ENCODE results near the gene PYGL.
"Not testable (repeated sequence)": the region's sequence is repeated elsewhere in the genome, so short reads cannot be mapped to it uniquely, and the experiment has no call there.

PYGL gene

DNA sequence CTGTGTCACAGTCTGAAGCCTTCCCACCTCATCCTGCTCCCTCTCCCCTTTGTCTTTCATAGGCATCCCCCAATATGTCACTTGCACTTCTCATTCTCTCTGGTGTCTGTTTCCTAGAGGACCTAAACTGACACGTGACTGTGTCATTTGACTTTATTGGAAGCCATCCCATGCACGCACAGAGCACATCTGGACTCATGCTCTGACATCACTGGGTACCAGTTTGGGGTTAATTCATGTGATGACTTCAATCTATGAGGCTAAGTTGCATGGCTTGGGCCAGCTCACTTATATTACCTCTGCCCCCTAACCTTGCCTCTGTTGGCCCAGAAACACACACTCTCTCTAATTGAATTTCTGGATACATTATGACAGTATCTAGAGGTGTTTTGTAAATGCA is 21.5 kb downstream of the PYGL start:
- no peak overlapping the region for H3K4me3 Mint-ChIP-seq
- H3K4me1 Mint-ChIP-seq = no peaks in the 10 kb centered on the region
- no peak for ATAC-seq
- no peaks in the 10 kb centered on the region for H3K9me3 Mint-ChIP-seq
- H3K36me3 Mint-ChIP-seq = no peaks in the 10 kb centered on the region
- H3K27me3 Mint-ChIP-seq = peaks cover 17% of the 10 kb centered on the region
- H3K27ac Mint-ChIP-seq = no peak overlapping the region

DNA sequence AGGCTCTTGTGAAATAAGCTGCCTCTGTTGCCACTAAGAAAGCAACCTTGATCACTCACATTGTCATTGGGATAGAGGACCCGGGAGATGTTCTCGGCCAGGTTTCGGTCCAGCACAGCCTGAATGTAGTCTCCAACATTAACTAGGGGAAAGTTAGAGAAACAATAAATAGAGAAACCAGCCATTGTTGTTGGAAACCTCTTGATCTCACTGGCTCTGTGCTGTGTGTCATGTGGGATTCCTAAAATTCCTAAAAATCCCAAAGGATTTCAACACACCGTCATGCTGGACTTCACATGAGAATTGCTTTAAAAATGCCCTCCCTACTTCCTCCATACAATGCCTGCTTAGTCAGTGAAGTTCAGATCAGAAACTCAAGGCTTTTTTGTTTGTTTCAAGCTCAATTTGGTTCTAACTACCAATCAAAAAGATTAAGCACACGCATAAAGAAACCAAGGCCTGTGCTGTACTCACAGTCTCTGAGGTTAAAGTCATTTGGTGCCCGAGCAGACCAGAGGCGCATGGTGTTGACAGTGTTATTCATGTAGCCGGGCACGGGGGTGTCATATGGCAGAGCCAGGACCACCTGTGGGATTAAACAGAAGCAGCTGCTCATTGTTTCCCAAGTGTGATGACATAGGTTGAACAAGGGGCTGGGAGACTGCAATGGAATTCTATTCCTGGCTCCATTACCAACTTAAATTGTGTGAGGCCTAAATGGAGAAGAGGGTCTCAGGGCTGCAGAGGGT is 23.6 kb downstream of the PYGL start:
- no peak for ATAC-seq
- Mint-ChIP-seq H3K27ac (no peak overlapping the region), H3K4me3 (no peak overlapping the region), H3K36me3 (no peaks in the 10 kb centered on the region), H3K27me3 (peaks cover 19% of the 10 kb centered on the region), H3K9me3 (no peaks in the 10 kb centered on the region), H3K4me1 (no peaks in the 10 kb centered on the region)

DNA sequence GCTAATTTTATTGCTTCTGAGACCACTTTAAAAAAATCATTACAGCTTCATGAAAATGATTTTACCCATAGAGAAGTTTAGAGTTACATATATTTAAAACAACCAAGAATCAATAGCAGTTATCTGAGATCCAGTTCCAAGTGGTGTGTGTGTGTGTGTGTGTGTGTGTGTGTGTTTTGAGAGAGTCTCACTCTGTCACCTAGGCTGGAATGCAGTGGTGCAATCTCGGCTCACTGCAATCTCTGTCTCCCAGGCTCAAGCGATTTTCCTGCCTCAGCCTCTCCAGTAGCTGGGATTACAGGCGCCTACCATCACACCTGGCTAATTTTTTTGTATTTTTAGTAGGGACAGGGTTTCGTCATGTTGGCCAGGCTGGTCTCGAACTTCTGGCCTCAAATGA is 24.8 kb downstream of the PYGL start:
- H3K4me1 Mint-ChIP-seq, H3K27ac Mint-ChIP-seq, H3K36me3 Mint-ChIP-seq, H3K9me3 Mint-ChIP-seq, H3K4me3 Mint-ChIP-seq, ATAC-seq: not testable (repeated sequence)
- H3K27me3 Mint-ChIP-seq = peaks cover 18% of the 10 kb centered on the region

DNA sequence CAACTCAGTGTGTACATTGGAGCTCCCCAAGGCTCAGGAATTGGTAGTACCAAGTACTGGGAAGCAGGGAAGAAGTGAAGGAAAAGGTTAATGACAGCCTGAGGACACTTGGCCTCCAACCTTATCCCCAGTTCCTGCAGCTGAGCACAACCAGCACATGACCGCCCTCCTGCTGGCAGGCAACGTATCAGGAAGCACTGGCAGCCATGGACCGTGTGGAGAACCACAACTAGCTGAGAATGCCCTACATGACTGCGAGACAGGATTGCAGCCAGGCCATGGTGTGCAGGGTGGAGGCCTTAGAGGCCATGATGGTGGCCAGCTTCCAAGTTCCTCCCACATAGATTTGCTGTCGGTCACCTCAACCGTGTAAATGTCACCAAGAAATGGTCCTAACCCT is 26.8 kb downstream of the PYGL start:
- no peak overlapping the region for H3K4me3 Mint-ChIP-seq
- no peak overlapping the region for H3K27ac Mint-ChIP-seq
- H3K4me1 Mint-ChIP-seq = no peaks in the 10 kb centered on the region
- H3K9me3 Mint-ChIP-seq = no peaks in the 10 kb centered on the region
- no peak for ATAC-seq
- peaks cover 12% of the 10 kb centered on the region for H3K27me3 Mint-ChIP-seq
- H3K36me3 Mint-ChIP-seq = no peaks in the 10 kb centered on the region

DNA sequence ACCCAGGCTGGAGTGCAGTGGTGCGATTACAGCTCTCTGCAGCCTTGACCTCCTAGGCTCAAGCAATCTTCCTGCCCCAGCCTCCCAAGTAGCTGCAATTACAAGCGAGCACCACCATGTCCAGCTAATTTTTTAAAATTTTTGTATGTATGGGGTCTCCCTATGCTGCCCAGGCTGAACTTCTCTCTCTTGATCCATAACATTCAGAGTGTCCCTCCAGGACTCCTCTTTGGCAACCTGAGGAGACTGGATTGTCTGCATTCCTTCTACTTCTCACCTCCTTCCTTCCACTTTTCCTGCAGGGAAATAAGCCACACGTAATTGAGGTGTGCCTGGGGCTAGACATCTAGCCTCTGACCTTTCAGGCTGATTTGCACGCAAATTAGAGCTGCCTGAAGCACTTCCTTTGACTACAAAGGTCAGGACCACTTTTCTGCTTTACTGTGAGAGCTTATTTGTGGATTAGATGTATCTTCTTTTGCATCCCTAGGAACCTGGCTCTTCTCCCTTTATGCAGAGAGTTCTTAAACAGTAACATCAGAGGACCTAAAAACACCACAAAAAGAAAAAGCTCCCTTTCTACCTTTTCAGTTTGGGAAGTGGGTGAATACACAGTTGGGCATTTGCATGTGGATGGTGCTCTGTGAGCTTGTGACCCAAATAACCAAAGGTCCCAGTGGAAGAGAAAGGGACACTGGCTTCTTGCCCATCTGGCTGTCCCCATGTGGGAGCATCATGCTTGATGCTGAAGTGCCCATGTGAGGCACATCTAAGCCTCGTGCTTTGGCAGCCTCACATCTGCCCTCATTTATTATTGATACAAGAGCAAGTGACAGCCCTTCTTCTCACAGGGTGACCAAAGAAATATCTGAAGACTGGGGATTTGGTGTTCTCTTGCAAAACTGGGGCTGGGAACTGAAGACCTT is 33.5 kb downstream of the PYGL start:
- H3K9me3 Mint-ChIP-seq = no peaks in the 10 kb centered on the region
- H3K27ac Mint-ChIP-seq = no peak overlapping the region
- peaks cover 23% of the 10 kb centered on the region for H3K27me3 Mint-ChIP-seq
- no peak overlapping the region for H3K4me3 Mint-ChIP-seq
- no peaks in the 10 kb centered on the region for H3K36me3 Mint-ChIP-seq
- H3K4me1 Mint-ChIP-seq = no peaks in the 10 kb centered on the region
- peak; percentile 20 for ATAC-seq

DNA sequence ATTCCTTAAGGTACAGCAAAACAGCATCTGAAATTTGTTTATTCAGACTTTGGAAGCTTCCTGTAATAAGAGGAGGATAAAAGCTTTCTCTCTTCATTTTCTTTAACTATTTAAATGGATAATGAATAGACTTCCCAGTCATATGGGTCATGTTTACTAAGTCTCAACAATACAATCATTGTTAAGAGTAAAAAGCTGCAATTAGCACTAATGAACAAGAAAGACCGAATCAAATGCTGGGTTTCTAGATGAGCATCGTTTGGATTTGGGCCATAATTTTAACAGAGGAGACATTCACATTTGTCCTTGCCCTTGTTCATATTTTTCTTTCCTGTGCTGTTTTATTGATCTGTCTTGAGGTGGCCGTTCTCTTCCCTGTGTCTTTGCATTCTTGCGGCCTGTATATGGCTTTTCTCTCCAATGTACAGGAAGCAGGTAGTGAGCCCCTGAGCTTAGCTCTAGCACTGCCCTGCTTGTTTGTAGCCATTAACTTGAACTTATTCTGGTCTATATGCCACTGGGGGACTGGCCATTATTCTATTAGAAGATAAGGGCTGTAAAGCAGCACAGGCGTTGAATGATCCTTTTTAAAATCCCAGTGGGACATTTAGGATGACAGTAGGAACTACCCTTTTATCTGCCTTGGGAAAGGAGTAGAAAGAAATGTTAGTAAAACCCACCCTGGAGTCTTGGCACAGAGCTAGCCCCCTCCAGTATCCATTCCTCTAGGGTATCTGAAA is 37.8 kb downstream of the PYGL start:
- H3K27me3 Mint-ChIP-seq = peaks cover 18% of the 10 kb centered on the region
- peaks cover 4% of the 10 kb centered on the region for H3K9me3 Mint-ChIP-seq
- H3K36me3 Mint-ChIP-seq = no peaks in the 10 kb centered on the region
- H3K4me1 Mint-ChIP-seq = no peaks in the 10 kb centered on the region
- no peak overlapping the region for H3K27ac Mint-ChIP-seq
- ATAC-seq = no peak
- H3K4me3 Mint-ChIP-seq = no peak overlapping the region

DNA sequence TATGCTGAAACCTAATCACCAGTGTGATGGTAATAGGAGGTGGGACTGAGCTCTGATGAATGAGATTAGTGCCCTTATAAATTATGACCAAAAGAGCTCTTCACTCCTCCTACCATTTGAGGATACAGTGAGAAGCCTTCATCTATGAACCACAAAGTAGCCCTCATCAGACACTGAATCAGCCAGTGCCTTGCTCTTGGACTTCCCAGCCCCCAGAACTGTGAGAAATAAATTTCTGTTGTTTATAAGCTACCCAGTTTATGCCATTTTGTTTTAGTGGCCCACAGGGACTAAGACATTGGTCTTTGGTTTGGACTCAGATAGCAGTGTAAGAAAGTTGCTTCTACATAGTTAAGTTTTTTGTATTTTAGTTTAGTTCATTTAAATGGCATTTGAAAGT is 39.6 kb downstream of the PYGL start:
- peaks cover 7% of the 10 kb centered on the region for H3K4me1 Mint-ChIP-seq
- H3K27me3 Mint-ChIP-seq = peaks cover 4% of the 10 kb centered on the region
- no peak for ATAC-seq
- H3K4me3 Mint-ChIP-seq = no peak overlapping the region
- peaks cover 4% of the 10 kb centered on the region for H3K9me3 Mint-ChIP-seq
- H3K27ac Mint-ChIP-seq = no peak overlapping the region
- H3K36me3 Mint-ChIP-seq = no peaks in the 10 kb centered on the region

DNA sequence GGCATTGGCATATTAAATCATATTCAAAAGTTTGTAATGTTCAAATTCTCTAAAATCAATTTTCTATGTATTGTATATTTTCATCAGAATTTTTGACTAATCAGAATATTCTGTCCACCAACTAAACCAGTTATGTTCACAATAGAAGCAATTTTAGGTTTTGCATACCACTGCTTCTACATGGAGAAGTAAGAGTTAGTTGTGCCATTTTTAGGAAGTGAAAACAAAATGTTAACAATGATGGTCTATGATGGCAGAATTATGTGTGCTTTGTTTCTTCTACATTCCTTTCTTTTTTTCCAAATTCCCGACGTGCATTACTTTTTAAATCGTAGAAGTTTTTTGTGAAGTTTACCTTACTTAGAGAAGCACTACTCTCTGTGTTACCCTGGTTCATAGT is 42.9 kb downstream of the PYGL start:
- Mint-ChIP-seq H3K27me3 (peaks cover 16% of the 10 kb centered on the region), H3K4me1 (peaks cover 7% of the 10 kb centered on the region), H3K9me3 (peaks cover 4% of the 10 kb centered on the region), H3K36me3 (no peaks in the 10 kb centered on the region), H3K4me3 (no peak overlapping the region), H3K27ac (no peak overlapping the region)
- no peak for ATAC-seq

DNA sequence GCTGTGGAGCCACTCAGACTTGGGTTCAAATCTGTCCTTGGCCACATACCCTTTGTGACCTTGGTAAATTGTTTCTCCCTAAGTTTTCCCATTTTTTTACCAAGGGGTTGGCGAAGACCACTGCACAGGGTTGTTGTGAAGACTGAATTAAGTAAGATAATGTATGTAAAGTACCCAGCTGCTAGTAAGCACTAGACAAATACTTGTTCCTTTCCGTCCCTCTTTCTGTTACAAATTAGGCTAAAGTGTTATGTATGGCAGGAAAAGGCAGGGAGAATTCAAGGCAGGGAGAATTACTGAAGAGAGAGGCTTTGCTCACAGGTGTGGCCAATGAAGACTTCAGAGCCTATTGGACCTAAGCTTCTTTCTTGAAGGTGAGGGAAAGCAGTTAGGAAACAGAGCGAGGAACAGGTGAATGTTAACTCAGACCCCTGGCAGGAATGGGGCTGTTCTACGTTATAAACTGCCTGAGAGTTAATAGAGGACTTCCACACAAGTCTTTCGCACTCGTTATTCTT is 46.6 kb downstream of the PYGL start:
- no peak overlapping the region for H3K27ac Mint-ChIP-seq

DNA sequence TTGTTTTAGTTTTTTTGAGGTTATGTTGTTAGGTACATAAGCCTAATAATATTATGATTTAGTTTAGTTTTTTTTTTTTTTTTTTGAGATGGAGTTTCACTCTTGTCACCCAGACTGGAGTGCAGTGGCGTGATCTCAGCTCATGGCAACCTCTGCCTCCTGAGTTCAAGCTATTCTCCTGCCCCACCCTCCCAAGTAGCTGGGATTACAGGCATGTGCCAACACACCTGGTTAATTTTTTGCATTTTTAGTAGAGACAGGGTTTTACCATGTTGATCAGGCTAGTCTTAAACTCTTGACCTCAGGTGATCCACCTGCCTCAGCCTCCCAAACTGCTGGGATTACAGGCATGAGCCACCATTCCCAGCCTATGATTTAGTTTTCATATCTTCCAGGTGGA is 47.3 kb downstream of the PYGL start:
- not testable (repeated sequence) for H3K4me1 Mint-ChIP-seq, ATAC-seq, H3K36me3 Mint-ChIP-seq, H3K4me3 Mint-ChIP-seq, H3K27ac Mint-ChIP-seq, H3K9me3 Mint-ChIP-seq
- peaks cover 44% of the 10 kb centered on the region for H3K27me3 Mint-ChIP-seq

More for the DNA sequence above, 46.6 kb downstream of the PYGL start:
- H3K4me3 Mint-ChIP-seq = no peak overlapping the region
- no peaks in the 10 kb centered on the region for H3K9me3 Mint-ChIP-seq
- H3K27me3 Mint-ChIP-seq = peaks cover 44% of the 10 kb centered on the region
- peaks cover 7% of the 10 kb centered on the region for H3K4me1 Mint-ChIP-seq
- ATAC-seq = no peak
- no peaks in the 10 kb centered on the region for H3K36me3 Mint-ChIP-seq

DNA sequence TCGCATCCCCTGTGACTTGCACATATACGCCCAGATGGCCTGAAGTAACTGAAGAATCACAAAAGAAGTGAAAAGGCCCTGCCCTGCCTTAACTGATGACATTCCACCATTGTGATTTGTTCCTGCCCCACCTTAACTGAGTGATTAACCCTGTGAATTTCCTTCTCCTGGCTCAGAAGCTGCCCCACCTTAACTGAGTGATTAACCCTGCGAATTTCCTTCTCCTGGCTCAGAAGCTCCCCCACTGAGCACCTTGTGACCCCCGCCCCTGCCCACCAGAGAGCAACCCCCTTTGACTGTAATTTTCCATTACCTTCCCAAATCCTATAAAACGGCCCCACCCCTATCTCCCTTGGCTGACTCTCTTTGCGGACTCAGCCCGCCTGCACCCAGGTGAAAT is 47.9 kb downstream of the PYGL start:
- H3K4me3 Mint-ChIP-seq, H3K27ac Mint-ChIP-seq, ATAC-seq, H3K9me3 Mint-ChIP-seq, H3K36me3 Mint-ChIP-seq, H3K4me1 Mint-ChIP-seq: not testable (repeated sequence)
- H3K27me3 Mint-ChIP-seq = peaks cover 44% of the 10 kb centered on the region

DNA sequence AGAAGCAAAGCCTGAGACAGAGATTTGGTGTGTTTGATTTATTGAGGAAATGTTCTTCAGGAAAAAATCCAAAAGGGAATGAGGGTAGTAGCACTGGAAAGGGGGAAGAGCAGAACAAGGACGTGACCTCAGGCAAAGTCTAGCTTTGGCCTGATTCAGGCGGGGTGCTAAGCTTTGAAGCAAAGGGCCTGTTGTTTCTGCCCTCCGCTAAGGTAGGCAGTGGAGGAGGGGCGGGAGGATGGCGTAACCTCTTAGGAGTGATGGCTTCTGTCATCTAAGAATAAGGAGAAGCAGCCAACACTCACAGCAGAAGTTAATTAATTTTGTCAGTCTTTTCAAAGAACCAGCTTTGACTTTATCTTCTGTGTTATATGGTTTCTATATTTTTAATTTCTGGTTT is 52.0 kb downstream of the PYGL start:
- Mint-ChIP-seq H3K4me1 (no peaks in the 10 kb centered on the region), H3K36me3 (no peaks in the 10 kb centered on the region), H3K27me3 (peaks cover 29% of the 10 kb centered on the region), H3K4me3 (no peak overlapping the region), H3K9me3 (no peaks in the 10 kb centered on the region), H3K27ac (no peak overlapping the region)
- no peak for ATAC-seq

DNA sequence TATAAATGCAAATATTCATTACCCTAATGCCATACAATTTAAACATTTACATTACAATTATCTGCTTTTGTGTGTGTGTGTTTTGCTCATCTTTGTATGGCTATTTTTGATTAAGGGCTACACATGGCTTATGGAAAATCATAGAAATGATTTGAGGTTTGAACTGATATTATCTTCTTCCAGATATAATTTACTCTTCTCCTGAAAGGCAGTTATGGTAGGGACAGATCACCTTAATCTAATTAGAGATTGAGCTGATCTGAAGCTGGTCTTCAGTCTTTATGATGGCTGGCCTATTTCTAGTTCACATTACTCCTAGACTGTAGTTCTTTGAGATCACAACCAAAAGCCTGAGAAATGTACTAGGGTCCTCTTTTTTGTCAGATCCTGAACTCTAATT is 56.8 kb downstream of the PYGL start:
- no peak overlapping the region for H3K4me3 Mint-ChIP-seq
- no peak for ATAC-seq
- no peaks in the 10 kb centered on the region for H3K36me3 Mint-ChIP-seq
- H3K27me3 Mint-ChIP-seq = peaks cover 34% of the 10 kb centered on the region
- no peaks in the 10 kb centered on the region for H3K9me3 Mint-ChIP-seq
- H3K4me1 Mint-ChIP-seq = no peaks in the 10 kb centered on the region
- H3K27ac Mint-ChIP-seq = no peak overlapping the region

DNA sequence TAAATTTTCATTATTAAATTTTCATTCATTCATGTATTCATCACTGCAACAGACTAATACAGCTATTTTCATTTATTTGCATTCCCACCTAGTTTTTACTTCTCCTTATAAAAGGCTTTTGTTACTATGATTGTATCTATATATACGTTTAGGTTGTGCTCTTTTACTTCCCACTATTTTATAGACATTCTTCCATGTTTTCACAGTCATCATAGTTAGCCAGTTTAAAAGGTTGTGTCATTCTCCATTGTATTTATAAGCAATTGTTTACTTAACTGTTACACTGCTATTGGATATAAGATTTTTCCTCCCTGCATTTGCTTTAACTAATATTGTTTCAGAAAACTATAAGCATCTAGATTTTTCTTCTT is 60.5 kb downstream of the PYGL start:
- Mint-ChIP-seq H3K4me3 (no peak overlapping the region), H3K27me3 (peaks cover 57% of the 10 kb centered on the region), H3K27ac (no peak overlapping the region), H3K9me3 (no peaks in the 10 kb centered on the region), H3K36me3 (no peaks in the 10 kb centered on the region), H3K4me1 (no peaks in the 10 kb centered on the region)
- no peak for ATAC-seq

Data from stimulated activated memory B cell treated with anti-CD40 and anti-IgM and Interleukin-4, amounts not matched to agents 10 μg/mL and 1 μg/mL and 100 μg/mL, for 72 hours (primary cell).